Hippocampal formation (tissue), 2 donors: Measurements from ENCODE around the gene CEP112.

Experiments
- DNase-seq, 2 donors: peaks; one replicate each; lab custom pipeline; 2025; lab: John Stamatoyannopoulos, UW

CEP112 gene

DNA sequence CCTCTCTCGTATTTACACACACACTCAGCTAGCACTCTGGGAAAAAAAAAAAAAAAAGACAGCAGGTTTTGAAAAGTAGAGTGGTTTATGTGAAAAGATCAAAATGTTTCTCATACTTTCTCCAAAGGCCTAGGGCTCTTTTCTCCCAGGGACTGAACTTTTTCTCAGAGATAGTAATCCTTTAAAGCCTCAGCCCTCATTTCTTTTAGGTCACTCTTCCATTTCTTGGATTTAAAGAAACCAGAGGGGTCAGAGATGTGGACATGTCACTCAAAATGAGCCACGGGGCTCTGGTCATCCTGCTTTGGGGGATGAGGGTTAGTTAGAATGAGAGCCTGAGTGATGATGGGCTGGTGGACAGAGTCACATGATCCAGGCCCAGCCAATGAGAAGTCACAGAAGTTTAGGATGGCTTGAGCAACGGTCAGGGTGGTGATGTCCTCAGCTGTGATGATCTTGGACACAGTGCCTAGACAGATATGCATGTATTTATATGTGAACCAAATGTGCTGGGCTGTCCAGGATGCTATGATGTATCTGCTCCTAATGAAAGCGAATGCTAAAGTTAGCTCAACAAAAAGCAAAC lies 596.8 kb downstream of the CEP112 start:
- DNase-seq: no peak

GRCh38 chr17:65593855-65594845 lies 597.8 kb downstream of the CEP112 start:
- no peak for DNase-seq

- no peak for DNase-seq
Measured at GRCh38 chr17:65593092-65593854, 598.7 kb downstream of the CEP112 start.

GRCh38 chr17:65592125-65592965 lies 599.6 kb downstream of the CEP112 start:
- DNase-seq: no peak

GRCh38 chr17:65589321-65589720 lies 602.6 kb downstream of the CEP112 start:
- DNase-seq: no peak

DNA sequence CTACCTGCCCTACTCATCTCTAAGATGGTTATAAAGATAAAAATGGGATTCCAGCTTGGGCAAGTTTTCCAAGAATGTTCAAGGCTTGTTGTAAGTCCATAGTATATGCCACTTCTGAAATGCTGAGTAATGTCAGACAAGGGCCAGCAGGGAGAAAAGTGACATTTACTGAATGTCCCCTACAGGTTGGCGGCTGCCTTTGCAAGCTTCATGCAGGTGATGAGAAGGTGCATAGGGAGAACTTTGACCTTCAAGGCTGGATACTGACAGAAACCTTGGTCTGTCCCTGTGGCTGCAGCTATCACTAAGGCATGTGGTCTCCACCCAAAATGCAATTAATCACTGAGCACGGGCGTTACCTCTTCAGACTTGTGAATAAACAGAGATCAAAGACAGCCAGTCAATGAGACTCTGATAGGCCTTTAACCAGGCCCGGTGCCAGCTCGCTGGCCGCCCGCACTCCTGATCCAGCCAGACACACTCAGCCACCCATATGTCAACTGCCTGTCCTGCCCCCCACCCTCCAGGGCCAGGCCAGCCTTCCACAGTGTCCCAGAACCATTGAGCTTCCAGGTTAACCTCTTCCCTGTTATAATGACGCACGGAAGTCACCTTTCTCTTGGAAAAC lies 603.6 kb downstream of the CEP112 start:
- DNase-seq: no peak

DNA sequence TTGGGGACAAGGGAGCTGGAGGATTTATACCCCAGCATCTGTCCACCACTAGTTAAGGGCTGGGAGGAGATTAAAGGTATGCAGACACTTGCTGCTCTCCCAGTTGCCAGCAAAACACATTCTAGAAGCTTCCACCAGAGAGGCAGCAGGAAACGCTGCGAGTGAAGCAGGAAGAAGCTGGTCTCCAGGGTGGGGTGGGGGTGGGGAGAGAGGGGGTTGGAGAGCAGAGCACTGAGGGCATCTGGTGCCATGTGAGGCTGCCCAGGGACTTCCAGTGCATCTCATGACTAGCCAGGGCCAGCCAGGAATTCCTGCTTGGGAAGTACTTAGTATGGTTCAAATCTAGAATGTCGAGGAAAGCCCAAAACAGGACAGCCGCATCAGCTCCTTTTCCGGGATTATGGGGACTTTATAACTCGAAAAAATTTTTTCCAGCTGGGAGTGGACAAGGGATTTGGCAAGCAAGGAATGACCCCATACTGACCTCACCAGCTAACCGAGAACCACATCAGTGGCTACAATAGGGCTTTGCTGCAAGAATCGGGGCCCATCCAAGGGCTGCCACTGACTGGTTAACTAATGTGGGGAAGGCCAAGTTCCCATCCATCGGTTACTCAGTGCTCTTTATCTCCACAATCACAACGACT lies 604.3 kb downstream of the CEP112 start:
- DNase-seq: no peak

- DNase-seq: no peak
Measured at GRCh38 chr17:65586899-65587298, 605.0 kb downstream of the CEP112 start.
